ENCODE results near the gene RNF181. TPM values are rescaled to one million over a fixed set of nuclear protein-coding genes. Genes with fewer than 3 reads are reported as not detected.

RNF181 gene
- total and polyA plus RNA-seq, 2 of the 8 experiments (the other 6 are each of a cell fraction or from before 2014, with no cell fraction given) = 97.2 to 514 TPM

DNA sequence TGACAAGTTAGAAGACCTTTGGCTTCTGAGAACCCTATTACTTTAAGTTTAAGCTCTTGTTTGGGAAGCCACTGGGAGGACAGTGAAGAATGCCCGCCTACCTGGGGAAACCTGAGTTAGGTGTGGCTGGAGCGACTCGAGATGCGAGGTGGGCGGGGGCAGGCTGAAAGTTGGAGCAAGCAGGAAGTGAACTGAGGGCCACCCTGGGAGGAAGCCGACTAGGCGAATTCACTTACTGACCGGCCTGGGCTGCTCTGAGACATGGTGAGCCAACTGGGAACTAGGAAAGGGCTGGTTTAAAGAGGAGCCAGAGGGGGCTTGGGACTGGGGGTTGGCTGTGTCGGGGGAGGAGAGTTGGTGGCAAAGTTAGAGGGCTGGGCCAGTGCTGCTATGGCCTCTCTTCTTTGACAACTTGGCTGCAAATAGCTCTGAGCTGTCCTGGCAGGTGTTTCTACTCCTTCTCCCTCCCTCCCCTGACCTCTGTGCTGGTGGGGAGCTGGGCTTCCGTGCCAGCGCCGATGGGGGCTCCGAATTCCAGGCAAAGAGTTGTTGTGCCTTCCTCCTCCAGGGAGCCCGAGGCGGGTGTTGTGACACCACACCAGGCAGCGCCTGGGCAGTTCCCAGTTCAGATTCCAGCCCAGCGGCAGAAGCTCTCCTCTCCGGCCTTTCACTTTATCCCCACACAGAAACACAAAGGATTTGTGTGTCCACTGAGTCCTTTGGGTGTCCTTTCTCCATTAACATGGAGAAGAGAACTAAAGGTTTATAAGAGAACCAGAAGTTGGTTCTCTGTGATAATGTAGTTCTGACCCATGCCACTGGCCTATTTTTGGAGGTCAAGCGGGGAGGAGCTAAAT lies 17.9 kb upstream of the RNF181 start, which contains the start of gene VAMP8 (continued):
- peak; percentile 57; the same call in 1 of the 2 replicates for TF ChIP-seq RBBP5 (IDR thresholded peaks at IDR 0.05; ENCODE audit: borderline replicate concordance, low read depth, low read length)
- no peak for TF ChIP-seq EGR1 (IDR thresholded peaks at IDR 0.05; ENCODE audit: borderline replicate concordance, low read depth, low read length)
- peak; percentile 60 for TF ChIP-seq ASH2L (IDR thresholded peaks at IDR 0.05; ENCODE audit: low read length)
- TF ChIP-seq BRCA1 (IDR thresholded peaks at IDR 0.05; ENCODE audit: low read depth, low read length) = no peak
- no peak for TF ChIP-seq TCF12 (IDR thresholded peaks at IDR 0.05; ENCODE audit: low read depth, low read length)
- TF ChIP-seq TAF7 (optimal IDR thresholded peaks at IDR 0.05; ENCODE audit: borderline replicate concordance, low read depth, low read length) = no peak
- peak; percentile 27; the same call in 1 of the 2 replicates for TF ChIP-seq TAF1 (IDR thresholded peaks at IDR 0.05; ENCODE audit: low read depth, low read length)
- no peak for TF ChIP-seq SIX5 (IDR thresholded peaks at IDR 0.05; ENCODE audit: low read depth, low read length)
- TF ChIP-seq CEBPB (IDR thresholded peaks at IDR 0.05; ENCODE audit: low read depth, low read length) = no peak
- TF ChIP-seq HDAC2 (IDR thresholded peaks at IDR 0.05; ENCODE audit: borderline replicate concordance in 1 of 2, low read depth in 2 of 2, low read length in 2 of 2) = no peak

Measured in H1 (cell line).